Keratinocyte (primary cell): ENCODE measurements around the gene HSFX3. TPM values are rescaled to one million over a fixed set of nuclear protein-coding genes. Genes with fewer than 3 reads are reported as not detected.
"Not testable (repeated sequence)": the region's sequence is repeated elsewhere in the genome, so short reads cannot be mapped to it uniquely, and the experiment has no call there.

Experiments
- DNase-seq: peaks from one replicate; pipeline ENCODE4 v3.0.0-alpha.2; 2011; ENCODE audit warnings: low read depth, missing footprints, low spot score
- FAIRE-seq: peaks from 2 replicates; lab custom pipeline; 2011; peaks lifted over from hg19 to GRCh38; lab: Jason Lieb, UNC
- H2AFZ ChIP-seq: 2 replicates; pipeline ENCODE4 v1.6.0; 2012; ENCODE audit warnings: low read length, control low read depth, inconsistent platforms; ENCODE audit not compliant: control insufficient read depth
- H3K27ac ChIP-seq: 2 replicates; pipeline ENCODE4 v1.5.1; 2011; ENCODE audit warnings: low read length; ENCODE audit not compliant: control insufficient read depth, insufficient read depth
- H3K27me3 ChIP-seq: 3 replicates; pipeline ENCODE4 v1.6.0; 2011; ENCODE audit warnings: low read length; ENCODE audit not compliant: control insufficient read depth, insufficient read depth; ENCODE audit errors: extremely low read depth
- H3K36me3 ChIP-seq, 2 experiments: 2 replicates in 1 of 2; 3 replicates in 1 of 2; pipeline ENCODE4 v1.5.1; 2011; ENCODE audit warnings: low read length in 2 of 2, mild to moderate bottlenecking in 1 of 2; ENCODE audit not compliant: control insufficient read depth in 2 of 2, insufficient read depth in 2 of 2; ENCODE audit errors: extremely low read depth in 1 of 2
- H3K4me1 ChIP-seq: 3 replicates; pipeline ENCODE4 v1.5.1; 2011; ENCODE audit warnings: low read length; ENCODE audit not compliant: control insufficient read depth, insufficient read depth; ENCODE audit errors: extremely low read depth
- H3K4me2 ChIP-seq: 3 replicates; pipeline ENCODE4 v1.6.0; 2011; ENCODE audit warnings: low read depth, low read length; ENCODE audit not compliant: control insufficient read depth, insufficient read depth; ENCODE audit errors: extremely low read depth
- H3K4me3 ChIP-seq, 3 experiments: fragments of 200-600 bp in 1 of 3; sonication (generic) in 1 of 3; 2 replicates in 2 of 3; 3 replicates in 1 of 3; pipeline ENCODE4 v1.5.1; 2011 to 2016; ENCODE audit warnings: low read length in 3 of 3, mild to moderate bottlenecking in 3 of 3, control low read depth in 2 of 3, inconsistent platforms in 1 of 3, low read depth in 1 of 3, mixed read lengths in 1 of 3, mixed run types in 1 of 3, moderate library complexity in 1 of 3; ENCODE audit not compliant: control insufficient read depth in 2 of 3, insufficient read depth in 2 of 3; ENCODE audit errors: extremely low read depth in 1 of 3
- H3K79me2 ChIP-seq: 2 replicates; pipeline ENCODE4 v1.6.0; 2012; ENCODE audit warnings: low read length; ENCODE audit not compliant: control insufficient read depth, insufficient read depth
- H3K9ac ChIP-seq: 3 replicates; pipeline ENCODE4 v1.6.0; 2011; ENCODE audit warnings: low read length; ENCODE audit not compliant: control insufficient read depth, insufficient read depth; ENCODE audit errors: extremely low read depth
- H3K9me1 ChIP-seq: 3 replicates; pipeline ENCODE4 v1.6.0; 2011; ENCODE audit warnings: low read length; ENCODE audit not compliant: control insufficient read depth, insufficient read depth; ENCODE audit errors: extremely low read depth
- H3K9me3 ChIP-seq: 2 replicates; pipeline ENCODE4 v1.5.1; 2012; ENCODE audit warnings: low read depth, low read length; ENCODE audit not compliant: control insufficient read depth
- H4K20me1 ChIP-seq: 3 replicates; pipeline ENCODE4 v1.6.0; 2011; ENCODE audit warnings: low read length; ENCODE audit not compliant: control insufficient read depth, insufficient read depth; ENCODE audit errors: extremely low read depth
- CTCF ChIP-seq, 3 experiments: IDR thresholded peaks in 1 of 3; conservative IDR thresholded peaks in 1 of 3; optimal IDR thresholded peaks in 1 of 3; 2 replicates in 2 of 3; 3 replicates in 1 of 3; pipeline versions ENCODE3 to v1.5.1; 2011; ENCODE audit warnings: low read length in 3 of 3, mild to moderate bottlenecking in 3 of 3, moderate library complexity in 2 of 3, control low read depth in 1 of 3, inconsistent platforms in 1 of 3; ENCODE audit not compliant: insufficient read depth in 2 of 3; ENCODE audit errors: extremely low read depth in 1 of 3
- EZH2 ChIP-seq: IDR thresholded peaks from one replicate; pipeline ENCODE4 v1.6.1; 2012; ENCODE audit warnings: inconsistent platforms, mild to moderate bottlenecking, low read length, moderate library complexity
- dilution Hi-C: fragments of 300-500 bp; cut with MboI; formaldehyde crosslinking; loops from one replicate; pipeline ENCODE4 v1.7.0; 2020; ENCODE audit warnings: low sequenced_read_pairs; ENCODE audit not compliant: extremely low pct_ligation_motif_present
- polyA plus RNA-seq, 5 experiments: library from polyadenylated mRNA; depleted of rRNA in 3 of 5; stranded (reverse) in 3 of 5; stranded (forward) in 1 of 5; unstranded in 1 of 5; fragments of >200 nt; gene quantifications; 1 replicate in 1 of 5; 2 replicates in 3 of 5; 3 replicates in 1 of 5; pipeline versions ENCODE4 v1.2.1 to v1.2.3, GENCODE V29; 2011 to 2012; ENCODE audit warnings: missing spikeins in 2 of 5, low read depth in 1 of 5, low replicate concordance in 1 of 5

Gene HSFX3
- polyA plus RNA-seq, 1 donor (not counting 4 experiments of a cell fraction or from before 2014, with no cell fraction given): not detected

- H3K9me1 ChIP-seq: no peaks in the 10 kb centered on the region
- H3K4me2 ChIP-seq: peak overlapping the region; percentile 75
- no peaks in the 10 kb centered on the region for H3K79me2 ChIP-seq
- H3K27ac ChIP-seq: peak overlapping the region; percentile 78
- dilution Hi-C loops: no loop called here
- H3K4me1 ChIP-seq: peaks cover 5% of the 10 kb centered on the region
- H4K20me1 ChIP-seq: no peaks in the 10 kb centered on the region
- no peak for FAIRE-seq
- H3K4me3 ChIP-seq: peak overlapping the region; percentile 62 to 80 (median 77)
- H3K36me3 ChIP-seq: no peaks in the 10 kb centered on the region
- no peaks in the 10 kb centered on the region for H3K9me3 ChIP-seq
- no peak for DNase-seq
- H3K9ac ChIP-seq: peak overlapping the region; percentile 72
- no peak for TF ChIP-seq CTCF (optimal IDR thresholded peaks at IDR 0.05 in 1 of 3, IDR thresholded peaks at IDR 0.05 in 1 of 3, conservative IDR thresholded peaks at IDR 0.05 in 1 of 3; ENCODE audit: extremely low read depth in 1 of 3, insufficient read depth in 2 of 3, low read length in 3 of 3)
- TF ChIP-seq EZH2: no peak
- peak overlapping the region; percentile 30 for H2AFZ ChIP-seq
- H3K27me3 ChIP-seq: no peaks in the 10 kb centered on the region
Measured at GRCh38 chrX:149540131-149540620, 9.5 kb downstream of the HSFX3 start.

- no peaks in the 10 kb centered on the region for H3K36me3 ChIP-seq
- H3K4me1 ChIP-seq: peaks cover 5% of the 10 kb centered on the region
- TF ChIP-seq CTCF (optimal IDR thresholded peaks at IDR 0.05 in 1 of 3, IDR thresholded peaks at IDR 0.05 in 1 of 3, conservative IDR thresholded peaks at IDR 0.05 in 1 of 3; ENCODE audit: extremely low read depth in 1 of 3, insufficient read depth in 2 of 3, low read length in 3 of 3) (no peak), EZH2 (no peak)
- dilution Hi-C loops: no loop called here
- H3K79me2 ChIP-seq: no peaks in the 10 kb centered on the region
- peak overlapping the region; percentile 49 for H3K27ac ChIP-seq
- H2AFZ ChIP-seq: peak overlapping the region; percentile 46
- H3K4me3 ChIP-seq: peak overlapping the region; percentile 20 to 44 (median 25)
- H3K9me1 ChIP-seq: no peaks in the 10 kb centered on the region
- H3K9me3 ChIP-seq: no peaks in the 10 kb centered on the region
- H3K9ac ChIP-seq: peak overlapping the region; percentile 54
- peak; percentile 57 for FAIRE-seq
- H4K20me1 ChIP-seq: no peaks in the 10 kb centered on the region
- H3K4me2 ChIP-seq: peak overlapping the region; percentile 56
- peak; percentile 69 for DNase-seq
- H3K27me3 ChIP-seq: no peaks in the 10 kb centered on the region
Measured at GRCh38 chrX:149539283-149540130, 10.2 kb downstream of the HSFX3 start.

- H3K36me3 ChIP-seq, DNase-seq, H3K27ac ChIP-seq, H3K9me1 ChIP-seq, H3K9me3 ChIP-seq, H3K79me2 ChIP-seq, H3K4me1 ChIP-seq, H2AFZ ChIP-seq, FAIRE-seq, H3K4me3 ChIP-seq, H3K4me2 ChIP-seq, H4K20me1 ChIP-seq, dilution Hi-C loops, H3K27me3 ChIP-seq, H3K9ac ChIP-seq: not testable (repeated sequence)
Measured at GRCh38 chrX:149537474-149537873, 12.2 kb downstream of the HSFX3 start.
